Measurements from ENCODE around the gene NCKAP5.

Gene NCKAP5

GRCh38 chr2:132632000-132632649 is 936.1 kb downstream of the NCKAP5 start:
- DNase-seq (ENCODE audit: low read depth in 2 of 2), result no peak

- DNase-seq (ENCODE audit: low read depth in 2 of 2), result no peak
These were observed 940.7 kb downstream of the NCKAP5 start for GRCh38 chr2:132627536-132627935.

- no peak for DNase-seq (ENCODE audit: low read depth in 2 of 2)
These were observed 945.0 kb downstream of the NCKAP5 start for GRCh38 chr2:132623096-132623839.
